Skeletal muscle satellite cell (primary cell): ENCODE data around the gene TTC31. TPM values are rescaled to one million over a fixed set of nuclear protein-coding genes. Genes with fewer than 3 reads are reported as not detected.

Experiments used
- H3K27me3 ChIP-seq: 2 replicates; pipeline ENCODE4 v1.7.0; 2013; ENCODE audit warnings: low read length; ENCODE audit not compliant: control insufficient read depth, insufficient read depth
- H3K36me3 ChIP-seq: 2 replicates; pipeline ENCODE4 v1.7.0; 2013; ENCODE audit warnings: mild to moderate bottlenecking, control low read depth, low read length; ENCODE audit not compliant: insufficient read depth
- H3K4me1 ChIP-seq: 2 replicates; pipeline ENCODE4 v1.7.0; 2013; ENCODE audit warnings: low read length; ENCODE audit not compliant: control insufficient read depth, insufficient read depth
- H3K4me2 ChIP-seq: 2 replicates; pipeline ENCODE4 v1.7.0; 2013; ENCODE audit warnings: mild to moderate bottlenecking, low read length
- H3K4me3 ChIP-seq: 2 replicates; pipeline ENCODE4 v1.7.0; 2013; ENCODE audit warnings: low read length
- H3K9ac ChIP-seq: 2 replicates; pipeline ENCODE4 v1.7.0; 2013; ENCODE audit warnings: mild to moderate bottlenecking, low read depth, low read length, moderate library complexity
- H3K9me3 ChIP-seq: replicated peaks from 2 replicates; pipeline ENCODE4 v1.7.0; 2013; ENCODE audit warnings: mild to moderate bottlenecking, control low read depth, low read length
- total RNA-seq: library from RNA; depleted of rRNA; stranded (reverse); fragments of >200 nt; gene quantifications from 2 replicates; pipeline ENCODE4 v1.2.3, GENCODE V29; 2012; rRNA removed

TTC31 gene
- 9.0 and 10.1 TPM in 2 replicates for total RNA-seq

GRCh38 chr2:74482801-74483674, at the start of gene TTC31, which contains the start of gene CCDC142:
Gene TTC31 (plus strand): TSS chr2:74483081. CDS start chr2:74483096, 15 bp downstream.
Gene CCDC142 (minus strand): TSS chr2:74482998. CDS start chr2:74482837, 161 bp downstream.
- Histone ChIP-seq H3K36me3 (peaks cover 18% of the 10 kb centered on the region), H3K4me2 (peak within 1 kb of the TSS; percentile 91), H3K27me3 (no peaks in the 10 kb centered on the region), H3K4me1 (peaks cover 16% of the 10 kb centered on the region), H3K9me3 (no peaks in the 10 kb centered on the region), H3K9ac (peak within 1 kb of the TSS; percentile 87), H3K4me3 (peak within 1 kb of the TSS; percentile 83)

GRCh38 chr2:74436111-74436805, 46.6 kb upstream of the TTC31 start:
- H3K9me3 ChIP-seq: no peaks in the 10 kb centered on the region
- peaks cover 11% of the 10 kb centered on the region for H3K36me3 ChIP-seq

DNA sequence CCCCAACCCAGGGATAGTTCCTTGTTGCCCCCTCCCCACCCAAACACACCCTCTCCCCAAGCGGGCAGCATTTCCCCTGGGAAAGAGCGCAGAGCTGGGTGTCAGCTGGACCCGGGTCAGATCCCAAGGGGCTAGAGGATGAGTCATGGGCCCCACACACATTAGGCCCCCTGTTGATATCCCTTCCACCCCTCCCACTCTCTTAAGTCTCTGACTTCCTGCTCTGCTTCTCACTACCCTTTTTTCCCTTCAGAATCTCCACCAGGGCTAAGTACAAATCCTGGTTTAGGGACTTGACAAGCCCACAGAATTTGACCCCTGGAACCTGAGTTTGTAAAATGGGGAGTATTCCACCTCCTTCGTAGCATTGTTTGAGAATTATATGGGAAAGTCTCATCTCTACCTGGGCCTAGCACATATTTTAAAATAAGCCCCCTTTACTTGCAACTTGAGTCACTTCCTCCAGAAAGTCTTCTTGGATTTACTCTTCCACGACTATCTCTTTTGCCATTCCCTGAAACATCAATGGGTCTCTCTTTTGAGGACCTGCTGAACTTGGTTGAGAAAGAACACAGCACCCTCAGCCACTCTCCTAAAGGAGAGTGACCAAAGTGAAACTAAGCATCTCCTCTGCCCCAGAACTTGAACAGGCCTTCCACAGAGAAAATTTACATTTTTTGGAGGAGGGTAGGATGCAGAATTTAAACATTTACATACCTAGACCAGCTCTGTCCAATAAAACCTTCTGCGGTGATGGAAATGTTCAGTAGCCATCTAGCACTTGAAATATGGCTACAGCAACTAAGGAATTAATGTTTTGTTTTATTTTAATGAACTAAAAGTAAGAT, 45.8 kb upstream of the TTC31 start:
- Histone ChIP-seq H3K27me3 (peaks cover 8% of the 10 kb centered on the region), H3K4me1 (peaks cover 53% of the 10 kb centered on the region), H3K36me3 (peaks cover 3% of the 10 kb centered on the region), H3K4me2 (peak overlapping the region; percentile 66), H3K4me3 (peak overlapping the region; percentile 30), H3K9ac (peak overlapping the region; percentile 31), H3K9me3 (no peaks in the 10 kb centered on the region)

More at GRCh38 chr2:74436111-74436805, 46.6 kb upstream of the TTC31 start:
- peak overlapping the region; percentile 30 for H3K4me3 ChIP-seq
- no peaks in the 10 kb centered on the region for H3K27me3 ChIP-seq
- peak overlapping the region; percentile 31 for H3K9ac ChIP-seq
- peak overlapping the region; percentile 66 for H3K4me2 ChIP-seq
- peaks cover 47% of the 10 kb centered on the region for H3K4me1 ChIP-seq

- no peak overlapping the region for H3K9ac ChIP-seq
- H3K4me3 ChIP-seq: peak overlapping the region; percentile 8
- H3K36me3 ChIP-seq: no peaks in the 10 kb centered on the region
- peak overlapping the region; percentile 97 for H3K4me2 ChIP-seq
- peaks cover 11% of the 10 kb centered on the region for H3K27me3 ChIP-seq
- no peaks in the 10 kb centered on the region for H3K9me3 ChIP-seq
- peaks cover 53% of the 10 kb centered on the region for H3K4me1 ChIP-seq
These were observed 44.6 kb upstream of the TTC31 start for GRCh38 chr2:74438248-74438647.

DNA sequence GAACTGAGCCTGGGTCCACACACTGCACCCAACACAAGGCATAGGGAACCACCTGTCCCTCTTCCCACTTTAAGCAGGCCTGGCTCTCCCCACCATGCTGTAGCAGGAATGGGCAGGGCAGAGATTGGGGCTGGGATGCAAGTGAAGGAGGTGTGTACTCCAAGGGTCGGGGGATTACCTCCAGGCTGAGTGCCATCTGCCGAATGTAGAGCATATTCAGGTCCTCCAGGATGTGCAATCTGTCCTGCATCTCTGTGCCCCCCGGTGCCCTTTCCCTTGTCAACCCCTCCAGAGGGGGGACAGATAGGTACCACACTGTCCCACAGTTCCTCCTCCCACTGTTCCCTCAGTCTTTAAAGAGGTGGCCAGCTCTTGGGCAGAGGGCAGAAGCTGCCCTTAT, 43.5 kb upstream of the TTC31 start:
- Histone ChIP-seq H3K27me3 (peaks cover 11% of the 10 kb centered on the region), H3K4me3 (peak overlapping the region; percentile 74), H3K4me2 (peak overlapping the region; percentile 97), H3K4me1 (peaks cover 59% of the 10 kb centered on the region), H3K36me3 (no peaks in the 10 kb centered on the region), H3K9ac (peak overlapping the region; percentile 84), H3K9me3 (no peaks in the 10 kb centered on the region)

GRCh38 chr2:74439803-74440377, 43.0 kb upstream of the TTC31 start:
- H3K4me1 ChIP-seq: peaks cover 62% of the 10 kb centered on the region
- peak overlapping the region; percentile 97 for H3K4me2 ChIP-seq
- H3K36me3 ChIP-seq: no peaks in the 10 kb centered on the region
- no peaks in the 10 kb centered on the region for H3K9me3 ChIP-seq
- peaks cover 15% of the 10 kb centered on the region for H3K27me3 ChIP-seq
- peak overlapping the region; percentile 84 for H3K9ac ChIP-seq
- peak overlapping the region; percentile 74 for H3K4me3 ChIP-seq

DNA sequence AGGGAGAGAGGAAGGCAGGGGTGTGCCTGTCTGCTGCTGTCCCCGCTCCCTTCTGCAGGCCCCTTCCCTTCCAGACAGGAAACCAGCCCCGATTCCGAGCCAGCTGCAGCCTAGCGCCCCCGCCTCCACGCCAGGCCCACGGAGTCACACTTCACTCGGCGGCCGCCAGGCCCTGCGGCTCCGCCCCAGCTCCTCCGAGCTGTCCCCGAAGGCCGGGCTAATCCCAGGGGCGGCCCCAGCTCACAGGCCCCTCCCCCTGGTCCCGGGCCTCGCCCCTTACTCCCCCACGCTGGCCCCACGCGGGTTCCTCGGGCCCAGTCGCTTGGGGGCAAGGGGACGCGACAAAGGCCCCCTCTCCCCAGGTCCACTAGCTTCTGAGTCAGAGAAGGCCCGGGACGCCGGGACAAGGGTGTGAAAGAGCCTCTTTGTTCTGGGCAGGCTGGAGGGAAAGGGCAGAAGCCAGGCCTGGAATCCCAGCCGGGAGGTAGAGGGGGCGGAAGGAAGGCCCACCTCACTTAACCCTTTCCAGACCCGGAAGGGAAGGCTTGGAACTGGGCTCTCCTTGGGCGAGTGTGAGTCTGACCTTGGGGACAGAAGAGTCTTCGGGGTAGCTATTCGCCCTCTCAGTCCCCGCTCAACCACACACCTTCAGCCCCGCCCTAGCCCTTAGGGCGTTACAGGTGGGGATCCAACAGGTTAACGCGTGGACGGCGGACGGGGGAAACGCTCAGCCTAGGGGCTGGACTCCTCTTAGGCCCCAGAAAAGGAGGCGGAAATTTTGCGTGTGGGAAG, 42.3 kb upstream of the TTC31 start:
- Histone ChIP-seq H3K9me3 (no peaks in the 10 kb centered on the region), H3K36me3 (no peaks in the 10 kb centered on the region), H3K27me3 (peaks cover 19% of the 10 kb centered on the region), H3K4me2 (peak overlapping the region; percentile 97), H3K4me1 (peaks cover 62% of the 10 kb centered on the region), H3K4me3 (peak overlapping the region; percentile 74), H3K9ac (peak overlapping the region; percentile 84)

DNA sequence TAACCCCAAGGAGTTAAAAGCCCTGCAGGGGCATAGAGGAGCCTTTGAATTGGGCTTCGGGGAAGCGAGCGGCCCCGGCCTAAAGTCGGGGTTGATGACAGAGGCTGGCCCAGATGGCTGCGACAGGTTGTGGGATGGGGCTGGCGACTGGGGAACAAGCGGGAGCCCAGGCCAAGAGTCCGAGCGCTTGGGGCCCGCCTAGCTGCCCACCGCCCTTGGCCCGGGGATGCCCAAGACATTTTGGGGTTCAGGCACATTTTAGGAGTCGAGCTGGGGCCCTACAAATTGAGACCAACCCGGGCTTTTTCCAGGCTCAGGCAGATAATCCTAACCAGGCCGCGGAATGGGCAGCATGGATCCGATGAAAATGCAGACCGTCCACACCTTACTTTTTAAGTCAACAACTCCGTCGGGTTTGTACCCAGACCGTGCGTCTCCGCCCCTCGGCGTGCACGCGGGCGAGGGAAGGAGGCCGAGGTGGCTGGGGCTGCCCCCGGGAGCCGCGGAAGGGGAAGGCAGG, 41.7 kb upstream of the TTC31 start:
- H3K4me1 ChIP-seq: peaks cover 59% of the 10 kb centered on the region
- H3K9ac ChIP-seq: peak overlapping the region; percentile 84
- H3K27me3 ChIP-seq: peaks cover 19% of the 10 kb centered on the region
- H3K4me3 ChIP-seq: peak overlapping the region; percentile 74
- H3K9me3 ChIP-seq: no peaks in the 10 kb centered on the region
- no peaks in the 10 kb centered on the region for H3K36me3 ChIP-seq
- peak overlapping the region; percentile 97 for H3K4me2 ChIP-seq

- Histone ChIP-seq H3K9me3 (no peaks in the 10 kb centered on the region), H3K9ac (peak within 1 kb of the TSS; percentile 84), H3K36me3 (no peaks in the 10 kb centered on the region), H3K4me2 (peak within 1 kb of the TSS; percentile 97), H3K27me3 (peaks cover 19% of the 10 kb centered on the region), H3K4me1 (peaks cover 52% of the 10 kb centered on the region), H3K4me3 (peak within 1 kb of the TSS; percentile 74)
These were observed 41.0 kb upstream of the TTC31 start, which contains the start of gene RTKN for GRCh38 chr2:74441690-74442482. Gene RTKN (minus strand): TSS chr2:74441937. CDS start chr2:74441816, 121 bp downstream.
